IPS-NIHi7 (cell line): ENCODE data around the gene RPP38.
A peak's percentile ranks its signal among the peaks of the same experiment; 100 is the strongest.

Experiments
- DNase-seq: peaks from one replicate; pipeline ENCODE4 v3.0.0; 2012; ENCODE audit warnings: mixed read lengths; ENCODE audit errors: extremely low spot score

The RPP38 gene

DNA sequence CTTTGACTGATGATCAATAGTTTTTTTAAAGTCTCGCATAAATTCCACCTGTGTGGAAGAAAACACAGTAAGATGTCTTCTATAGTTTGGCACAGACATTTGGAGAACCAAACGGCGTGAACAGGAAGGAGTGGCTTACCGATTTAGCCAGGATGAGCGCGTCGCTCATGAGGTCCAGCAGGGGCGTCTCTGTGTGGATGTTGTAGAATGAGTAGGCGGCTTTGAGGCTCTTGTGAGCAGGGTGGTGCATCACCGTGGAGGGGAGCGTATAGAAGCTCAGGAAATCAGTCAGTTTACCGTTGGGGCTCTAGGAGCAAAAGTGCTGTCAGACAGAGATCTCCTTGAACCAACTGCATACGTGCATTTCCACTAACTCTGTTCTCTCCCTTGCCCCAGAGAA is 15.5 kb downstream of the RPP38 start:
- peak; percentile 35 for DNase-seq

GRCh38 chr10:15113766-15114165 is 16.6 kb downstream of the RPP38 start:
- DNase-seq: no peak

GRCh38 chr10:15116225-15116624 is 19.1 kb downstream of the RPP38 start:
- no peak for DNase-seq

DNA sequence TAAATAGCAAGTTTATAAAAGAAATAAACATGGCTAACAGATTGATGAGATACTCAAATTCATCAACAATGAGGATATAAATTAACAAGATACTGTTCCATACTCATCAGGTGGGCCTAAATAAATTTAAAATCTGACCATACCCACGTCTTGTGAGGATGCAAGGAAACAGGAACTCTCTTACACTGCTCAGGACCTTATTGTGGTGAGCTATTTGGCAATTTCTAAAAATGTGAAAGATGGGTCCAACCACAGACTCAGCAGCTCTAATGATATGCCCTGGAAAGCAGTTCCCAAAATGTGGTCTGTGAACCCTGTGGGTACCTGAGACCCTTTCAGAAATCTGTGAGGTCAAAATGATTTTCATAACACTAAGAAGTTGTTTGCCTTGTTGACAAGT is 21.5 kb downstream of the RPP38 start:
- no peak for DNase-seq

GRCh38 chr10:15120523-15120922 is 23.4 kb downstream of the RPP38 start:
- no peak for DNase-seq

- DNase-seq: no peak
These were observed 24.6 kb downstream of the RPP38 start for GRCh38 chr10:15121707-15122106.

GRCh38 chr10:15122477-15123030 is 25.4 kb downstream of the RPP38 start:
- DNase-seq: no peak

- no peak for DNase-seq
These were observed 26.6 kb downstream of the RPP38 start for GRCh38 chr10:15123749-15124184.

GRCh38 chr10:15124190-15124589 is 27.0 kb downstream of the RPP38 start:
- DNase-seq: no peak

DNA sequence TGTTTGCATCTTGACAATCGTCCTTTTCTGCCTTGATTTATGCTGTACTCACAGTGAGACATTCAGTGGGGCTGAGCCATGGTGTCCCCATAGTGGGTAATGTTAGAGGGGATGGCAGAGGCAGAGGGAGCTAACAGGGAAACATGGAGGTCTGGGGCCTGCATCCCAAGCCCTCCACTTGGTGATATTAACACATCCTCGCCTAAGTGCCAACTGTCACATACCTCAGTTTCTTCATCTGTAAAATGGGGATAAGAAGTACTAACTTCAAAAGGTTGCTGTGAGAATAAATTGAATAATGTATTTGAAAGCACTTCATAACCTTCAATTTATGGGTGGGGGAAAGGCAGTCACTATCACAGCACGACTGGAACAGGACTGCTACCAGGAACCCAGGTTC is 27.8 kb downstream of the RPP38 start:
- DNase-seq: no peak

GRCh38 chr10:15131330-15131729 is 34.2 kb downstream of the RPP38 start:
- no peak for DNase-seq

- DNase-seq: no peak
These were observed 39.2 kb downstream of the RPP38 start for GRCh38 chr10:15136129-15137035.

- DNase-seq: no peak
These were observed 39.8 kb downstream of the RPP38 start for GRCh38 chr10:15137036-15137359.

GRCh38 chr10:15137636-15138035 is 40.5 kb downstream of the RPP38 start:
- no peak for DNase-seq

- no peak for DNase-seq
These were observed 43.5 kb downstream of the RPP38 start for GRCh38 chr10:15140698-15141097.

DNA sequence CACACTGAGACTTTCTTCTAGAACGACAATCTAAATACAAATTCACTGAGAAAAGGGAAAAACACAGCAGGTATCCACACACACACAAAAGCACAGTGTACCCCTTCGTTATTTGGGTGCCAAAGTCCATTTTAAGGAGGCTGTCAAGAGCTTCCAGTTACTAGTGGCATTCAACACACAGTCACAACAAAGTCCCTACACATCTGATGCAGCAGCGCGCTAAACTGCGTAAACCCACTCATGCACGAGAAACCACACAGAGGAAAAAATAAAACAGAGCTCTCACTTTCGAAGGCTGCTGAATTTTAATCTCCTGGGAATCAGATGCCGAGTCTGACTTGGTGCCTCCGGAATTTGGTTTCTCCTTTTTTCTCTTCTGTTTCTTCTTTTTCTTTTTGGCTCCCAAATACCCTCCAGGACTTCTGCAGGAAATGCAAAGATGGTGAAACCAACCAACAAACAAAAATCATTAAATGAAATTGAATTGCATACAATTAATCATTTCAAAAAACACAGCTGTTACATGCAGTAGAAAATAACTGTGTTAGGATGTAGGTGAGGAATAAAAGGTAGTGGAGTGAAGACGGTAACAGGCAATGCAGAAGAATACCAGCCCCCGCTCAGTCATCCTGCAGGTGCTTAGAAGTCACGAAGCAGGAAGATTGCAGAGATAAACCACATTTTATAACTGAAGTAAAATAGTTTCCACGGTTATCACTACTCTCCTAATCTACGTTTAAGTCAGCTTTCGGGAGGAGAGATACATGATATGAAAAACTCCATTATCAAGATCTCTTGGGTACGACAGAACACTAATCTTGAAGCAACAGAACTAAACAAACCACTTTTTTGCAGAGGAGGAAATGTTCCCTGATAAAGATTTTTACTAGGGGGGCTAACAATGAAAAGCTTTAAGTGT is 44.2 kb downstream of the RPP38 start:
- DNase-seq: no peak

- DNase-seq: no peak
These were observed 47.6 kb downstream of the RPP38 start for GRCh38 chr10:15144788-15145187.

- DNase-seq: peak; percentile 16
These were observed 49.2 kb downstream of the RPP38 start for GRCh38 chr10:15146366-15146765.

DNA sequence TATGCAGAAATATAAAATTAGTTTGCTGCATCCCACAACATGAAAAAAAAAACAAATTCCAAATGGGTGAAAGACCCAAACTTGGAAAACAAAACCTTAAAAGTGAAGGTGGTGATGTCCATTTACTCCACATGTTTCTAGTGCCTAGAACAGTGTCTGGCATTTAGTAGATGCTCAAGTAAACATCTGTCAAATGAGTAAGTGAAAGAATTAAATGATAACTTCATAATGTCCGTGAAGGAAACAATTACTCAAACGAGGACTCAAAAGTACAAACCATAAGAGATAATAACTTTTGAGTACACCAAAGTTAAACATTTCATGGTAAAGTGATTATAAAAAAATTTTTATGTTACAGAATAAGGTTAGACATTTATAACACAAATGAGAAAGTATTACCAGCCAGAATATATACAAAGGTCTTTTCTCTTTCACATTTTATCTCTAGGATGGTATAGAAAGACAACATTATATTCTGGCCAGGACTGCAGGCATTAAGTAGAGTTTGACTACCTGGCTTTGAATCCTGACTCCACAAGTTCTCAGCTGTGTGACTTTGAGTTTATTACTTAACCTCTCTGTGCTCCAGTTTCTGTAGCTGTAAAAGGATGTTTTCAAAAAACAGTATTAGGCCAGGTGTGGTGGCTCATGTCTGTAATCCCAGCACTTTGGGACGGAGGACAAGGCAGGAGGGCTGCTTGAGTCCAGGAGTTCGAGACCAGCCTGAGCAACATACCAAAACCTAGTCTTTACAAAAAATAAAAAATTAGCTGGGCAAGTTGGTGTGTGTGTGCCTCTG is 50.6 kb downstream of the RPP38 start:
- DNase-seq: no peak

- no peak for DNase-seq
These were observed 52.1 kb downstream of the RPP38 start for GRCh38 chr10:15149042-15149771.

DNA sequence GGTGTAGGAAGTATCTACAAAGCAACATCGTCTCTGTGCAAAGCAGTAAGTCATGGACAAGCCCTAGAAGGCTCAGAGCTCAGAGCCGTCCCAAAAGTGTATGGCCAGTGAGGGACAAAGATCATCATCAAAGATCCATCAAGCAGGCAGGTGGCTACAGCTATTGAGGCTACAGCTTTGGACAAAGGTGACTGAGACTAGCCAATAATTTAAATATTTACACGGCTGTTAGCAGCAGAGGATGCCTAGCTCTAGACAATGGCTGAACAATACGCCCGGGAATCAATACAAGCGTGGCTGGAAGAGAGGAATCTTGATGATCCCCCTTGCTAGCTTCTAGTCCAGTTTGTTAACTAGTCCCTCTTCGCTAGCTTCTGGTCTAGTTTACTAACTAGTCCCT is 53.4 kb downstream of the RPP38 start:
- no peak for DNase-seq
